Cortex of kidney (tissue), 1 donor: Measurements from ENCODE around the gene ZNF675.
"Not testable (repeated sequence)": the region's sequence is repeated elsewhere in the genome, so short reads cannot be mapped to it uniquely, and the experiment has no call there.

Experiments
- DNase-seq: peaks from one replicate; lab custom pipeline; 2025; lab: John Stamatoyannopoulos, UW

Gene ZNF675

DNA sequence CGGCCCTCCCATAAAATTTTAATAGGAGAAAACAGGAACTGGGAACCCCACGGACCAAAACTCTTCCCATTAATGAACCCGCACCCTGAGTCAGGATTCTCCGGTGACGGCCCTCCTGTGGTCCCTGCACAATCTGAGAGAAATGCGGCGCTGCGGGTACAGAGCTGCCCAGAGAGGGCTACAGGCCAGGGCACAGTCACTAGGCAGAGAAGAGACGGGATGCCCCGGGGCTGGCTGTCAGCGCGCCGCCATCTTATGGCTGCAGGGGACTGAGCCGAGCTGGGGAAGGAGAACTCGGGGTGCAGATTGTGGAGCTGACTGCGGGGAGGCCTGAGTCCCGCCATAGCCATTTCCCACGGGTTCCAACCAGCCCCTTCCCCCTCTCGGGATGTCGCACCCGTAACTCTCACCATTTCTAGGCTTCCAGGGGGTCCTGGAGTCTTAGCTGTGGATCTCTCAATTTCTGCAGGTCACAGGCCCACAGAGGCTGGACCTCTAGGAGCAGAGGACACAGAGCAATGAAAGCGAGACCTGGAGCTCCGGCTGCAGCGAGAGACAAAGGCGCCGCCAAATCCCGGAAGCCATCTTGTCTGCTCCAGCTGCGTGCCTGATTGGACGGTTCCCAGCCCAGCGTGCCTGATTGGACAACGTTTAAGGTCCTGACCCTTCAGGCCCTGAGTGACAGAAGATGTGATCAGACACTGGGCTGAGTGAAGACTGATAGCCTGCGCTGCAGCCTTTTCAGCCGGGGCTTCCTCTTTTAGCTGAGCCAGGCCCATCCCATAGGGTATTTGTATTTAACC is at the start of gene ZNF675:
ZNF675 (minus strand) TSS at position 592 of the 803 bp plus-strand sequence; CDS start at position 413, 179 bp downstream.
- no peak for DNase-seq

DNA sequence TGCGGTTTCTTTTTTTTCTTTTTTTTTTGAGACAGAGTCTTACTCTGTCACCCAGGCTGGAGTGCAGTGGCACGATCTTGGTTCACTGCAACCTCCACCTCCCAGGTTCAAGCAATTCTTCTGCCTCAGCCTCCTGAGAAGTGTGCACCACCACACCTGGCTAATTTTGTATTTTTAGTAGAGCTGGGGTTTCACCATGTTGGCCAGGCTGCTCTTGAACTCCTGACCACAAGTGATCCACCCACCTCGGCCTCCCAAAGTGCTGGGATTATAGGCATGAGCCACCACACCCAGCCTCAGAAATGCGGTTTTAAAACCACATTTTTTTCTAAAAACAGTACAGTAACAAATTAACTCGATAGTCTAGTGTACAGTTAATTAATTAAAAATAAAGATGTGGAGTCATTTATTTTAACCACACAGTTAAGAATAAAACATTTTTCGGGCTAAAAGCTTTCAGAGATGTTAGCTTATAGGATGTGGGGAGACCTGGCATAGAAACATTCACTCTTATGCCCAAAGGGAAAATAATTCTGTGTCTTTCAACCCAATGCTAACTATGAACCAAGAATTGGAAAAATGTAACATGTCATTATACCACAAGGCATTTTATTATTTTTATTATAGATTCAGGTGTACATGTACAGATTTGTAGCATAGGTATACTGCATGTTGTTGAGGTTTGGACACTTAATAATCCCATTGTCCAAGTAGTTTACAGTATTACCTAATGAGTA is 43.9 kb upstream of the ZNF675 start:
- DNase-seq, result not testable (repeated sequence)

DNA sequence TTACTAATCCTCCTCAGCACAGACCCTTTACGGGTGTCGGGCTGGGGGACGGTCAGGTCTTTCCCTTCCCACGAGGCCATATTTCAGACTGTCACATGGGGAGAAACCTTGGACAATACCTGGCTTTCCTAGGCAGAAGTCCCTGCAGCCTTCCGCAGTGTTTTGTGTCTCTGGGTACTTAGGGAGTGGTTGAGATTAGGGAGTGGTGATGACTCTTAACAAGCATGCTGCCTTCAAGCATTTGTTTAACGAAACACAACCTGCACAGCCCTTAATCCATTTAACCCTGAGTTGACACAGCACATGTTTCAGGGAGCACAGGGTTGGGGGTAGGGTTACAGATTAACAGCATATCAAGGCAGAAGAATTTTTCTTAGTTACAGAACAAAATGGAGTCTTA is 37.1 kb upstream of the ZNF675 start:
- DNase-seq, result not testable (repeated sequence)

DNA sequence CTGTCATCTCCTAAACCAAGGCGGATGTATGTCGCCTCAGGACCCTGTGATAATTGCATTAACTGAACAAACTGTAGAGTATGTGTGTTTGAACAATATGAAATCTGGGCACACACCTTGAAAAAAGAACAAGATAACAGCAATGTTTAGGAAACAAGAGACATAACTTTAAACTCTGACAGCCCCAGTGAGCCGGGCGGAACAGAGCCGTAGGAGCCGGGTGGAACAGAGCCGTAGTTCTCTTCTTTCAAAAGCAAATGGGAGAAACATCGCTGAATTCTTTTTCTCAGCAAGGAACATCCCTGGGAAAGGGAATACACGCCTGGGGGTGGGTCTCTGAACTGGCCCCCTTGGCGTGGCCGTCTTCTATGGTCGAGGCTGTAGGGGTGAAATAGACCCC is 31.8 kb upstream of the ZNF675 start:
- no peak for DNase-seq

DNA sequence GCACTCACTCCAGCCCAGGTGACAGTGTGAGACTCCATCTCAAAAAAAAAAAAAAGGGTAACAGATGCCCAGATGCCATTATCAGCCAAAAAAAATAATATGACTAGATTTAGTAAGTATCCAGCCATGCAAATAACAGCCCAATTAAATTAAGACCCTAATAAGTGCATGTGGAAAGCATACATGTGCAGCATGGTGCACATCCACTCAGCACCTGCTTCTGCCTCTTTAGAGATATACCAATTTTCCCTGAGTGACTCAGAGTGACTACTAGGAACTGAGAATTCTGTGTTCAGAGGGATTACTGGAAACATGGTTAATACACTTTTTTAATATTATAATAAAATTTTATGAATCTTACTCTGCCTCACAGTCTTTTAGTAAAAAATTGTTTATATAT is 29.8 kb upstream of the ZNF675 start:
- DNase-seq, result no peak

DNA sequence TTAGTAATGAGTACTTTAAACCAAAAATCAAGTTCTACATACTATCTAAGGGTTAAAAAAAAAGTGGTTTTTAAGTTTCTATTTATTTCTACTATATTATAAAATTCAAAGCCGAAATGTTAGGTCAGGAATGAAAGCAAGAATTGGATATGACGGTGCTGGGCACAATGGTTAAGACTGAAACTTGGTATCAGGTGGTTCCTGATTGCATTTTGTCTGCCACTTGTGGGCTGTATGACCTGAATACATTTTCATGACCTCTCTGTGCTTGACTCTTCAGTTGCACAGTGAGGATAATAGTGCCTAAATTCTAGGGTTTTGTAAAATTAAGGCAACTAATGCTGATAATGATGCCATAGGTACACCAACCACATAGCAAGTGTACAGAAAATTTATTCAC is 22.3 kb upstream of the ZNF675 start:
- no peak for DNase-seq

DNA sequence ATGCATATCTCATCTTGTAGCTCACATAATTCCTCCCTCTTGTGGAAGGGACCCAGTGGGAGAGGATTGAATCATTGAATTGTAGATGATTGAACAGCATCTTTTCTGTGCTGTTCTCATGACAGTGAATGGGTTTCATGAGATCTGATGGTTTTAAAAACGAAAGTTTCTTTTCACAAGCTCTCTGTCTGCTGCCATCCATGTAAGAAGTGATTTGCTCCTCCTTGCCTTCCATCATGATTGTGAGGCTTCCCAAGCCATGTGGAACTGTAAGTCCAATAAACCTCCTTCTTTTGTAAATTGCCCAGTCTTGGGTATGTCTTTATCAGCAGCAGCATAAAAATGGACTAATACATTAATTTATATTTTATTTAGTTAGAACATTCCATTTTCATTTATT is 19.6 kb upstream of the ZNF675 start:
- DNase-seq, result no peak

DNA sequence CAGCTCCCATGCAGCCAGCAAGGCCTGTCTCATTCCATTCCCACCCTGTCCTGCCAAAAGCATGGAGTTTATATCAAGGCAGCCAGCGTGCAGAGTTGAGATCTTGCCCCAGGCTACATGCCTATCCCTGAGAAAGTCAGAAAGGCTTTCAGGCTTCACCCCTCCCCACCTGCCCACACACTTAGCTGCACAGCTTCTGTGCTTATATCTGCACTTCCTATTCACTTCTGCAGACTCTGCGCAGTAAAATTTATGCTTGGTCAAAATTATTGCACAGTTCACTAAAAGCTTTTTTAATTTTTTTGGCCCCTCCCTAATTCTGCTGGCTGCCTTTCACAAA is 12.5 kb upstream of the ZNF675 start:
- DNase-seq, result no peak

DNA sequence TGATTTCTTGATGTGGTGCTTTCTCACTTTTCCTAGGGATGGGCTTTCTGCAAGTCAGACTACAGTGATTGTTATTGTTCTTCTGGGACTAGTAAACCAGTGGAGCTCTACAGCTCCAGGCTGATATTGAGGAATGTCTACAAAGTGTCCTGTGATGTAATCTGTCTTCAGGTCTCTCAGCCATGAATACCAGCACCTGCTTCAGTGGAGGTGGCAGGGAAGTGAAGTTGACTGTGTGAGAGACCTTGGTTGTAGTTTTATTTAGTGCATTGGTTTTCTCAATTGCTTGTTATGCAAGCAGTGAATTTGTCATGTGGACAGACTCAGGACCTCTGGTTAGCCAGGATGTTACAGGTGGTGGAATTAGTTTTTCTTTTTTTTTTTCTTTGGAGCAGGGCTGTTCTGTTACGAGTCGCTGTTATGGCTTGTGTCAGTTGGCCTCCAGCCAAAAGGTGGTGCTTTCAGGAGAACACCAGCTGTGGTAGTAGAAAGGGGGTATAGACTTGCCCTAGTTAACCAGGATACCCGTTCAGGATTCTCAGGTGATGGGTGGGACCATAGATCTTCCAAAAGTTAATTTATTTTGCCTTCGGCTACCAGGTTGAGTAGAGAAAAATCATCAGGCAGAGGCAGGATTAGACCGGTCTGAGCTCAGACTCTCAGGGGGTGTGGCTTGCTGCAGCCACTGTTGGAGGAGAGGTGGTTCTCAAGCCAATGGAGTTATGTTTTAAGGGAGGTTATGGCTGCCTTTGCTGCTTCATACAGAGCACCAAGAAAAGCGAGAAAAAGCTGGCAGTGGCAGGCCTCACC is 11.9 kb upstream of the ZNF675 start:
- no peak for DNase-seq

DNA sequence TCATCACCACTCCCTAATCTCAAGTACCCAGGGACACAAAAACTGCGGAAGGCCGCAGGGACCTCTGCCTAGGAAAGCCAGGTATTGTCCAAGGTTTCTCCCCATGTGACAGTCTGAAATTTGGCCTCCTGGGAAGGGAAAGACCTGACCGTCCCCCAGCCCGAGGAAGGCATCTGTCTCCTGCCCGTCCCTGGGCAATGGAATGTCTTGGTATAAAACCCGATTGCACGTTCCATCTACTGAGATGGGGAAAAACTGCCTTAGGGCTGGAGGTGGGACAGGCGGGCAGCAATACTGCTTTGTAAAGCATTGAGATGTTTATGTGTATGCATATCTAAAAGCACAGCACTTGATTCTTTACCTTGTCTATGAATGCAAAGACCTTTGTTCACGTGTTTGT is 5.9 kb upstream of the ZNF675 start:
- DNase-seq, result not testable (repeated sequence)

DNA sequence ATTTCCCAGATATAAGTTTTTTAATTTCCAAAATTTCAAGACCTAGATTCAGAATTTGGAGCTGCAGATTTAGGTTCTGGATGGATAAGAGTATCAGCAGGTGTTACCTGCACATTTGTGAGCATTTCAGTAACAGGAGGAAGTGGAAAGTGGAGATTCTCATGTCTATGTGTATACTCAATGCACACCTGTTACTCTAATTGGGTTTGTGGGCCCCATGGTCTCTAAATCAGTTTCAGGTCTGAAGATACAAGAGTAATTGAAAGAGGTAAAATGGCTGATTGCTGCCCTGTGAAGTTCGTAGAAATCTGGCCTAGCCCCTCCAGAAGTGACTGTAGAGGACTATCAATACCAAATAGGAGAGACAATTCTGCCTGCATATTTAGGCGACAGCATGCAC is 13.9 kb downstream of the ZNF675 start:
- no peak for DNase-seq

DNA sequence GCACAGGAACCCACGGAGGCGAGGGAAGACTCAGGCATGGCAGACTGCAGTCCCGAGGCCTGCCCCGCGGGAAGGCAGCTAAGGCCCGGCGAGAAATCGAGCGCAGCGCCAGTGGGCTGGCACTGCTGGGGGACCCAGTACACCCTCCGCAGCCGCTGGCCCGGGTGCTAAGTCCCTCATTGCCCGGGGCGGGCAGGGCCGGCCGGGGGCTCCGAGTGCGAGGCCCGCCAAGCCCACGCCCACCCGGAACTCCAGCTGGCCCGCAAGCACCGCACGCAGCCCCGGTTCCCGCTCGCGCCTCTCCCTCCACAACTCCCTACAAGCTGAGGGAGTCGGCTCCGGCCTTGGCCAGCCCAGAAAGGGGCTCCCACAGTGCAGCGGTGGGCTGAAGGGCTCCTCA is 18.4 kb downstream of the ZNF675 start:
- not testable (repeated sequence) for DNase-seq

DNA sequence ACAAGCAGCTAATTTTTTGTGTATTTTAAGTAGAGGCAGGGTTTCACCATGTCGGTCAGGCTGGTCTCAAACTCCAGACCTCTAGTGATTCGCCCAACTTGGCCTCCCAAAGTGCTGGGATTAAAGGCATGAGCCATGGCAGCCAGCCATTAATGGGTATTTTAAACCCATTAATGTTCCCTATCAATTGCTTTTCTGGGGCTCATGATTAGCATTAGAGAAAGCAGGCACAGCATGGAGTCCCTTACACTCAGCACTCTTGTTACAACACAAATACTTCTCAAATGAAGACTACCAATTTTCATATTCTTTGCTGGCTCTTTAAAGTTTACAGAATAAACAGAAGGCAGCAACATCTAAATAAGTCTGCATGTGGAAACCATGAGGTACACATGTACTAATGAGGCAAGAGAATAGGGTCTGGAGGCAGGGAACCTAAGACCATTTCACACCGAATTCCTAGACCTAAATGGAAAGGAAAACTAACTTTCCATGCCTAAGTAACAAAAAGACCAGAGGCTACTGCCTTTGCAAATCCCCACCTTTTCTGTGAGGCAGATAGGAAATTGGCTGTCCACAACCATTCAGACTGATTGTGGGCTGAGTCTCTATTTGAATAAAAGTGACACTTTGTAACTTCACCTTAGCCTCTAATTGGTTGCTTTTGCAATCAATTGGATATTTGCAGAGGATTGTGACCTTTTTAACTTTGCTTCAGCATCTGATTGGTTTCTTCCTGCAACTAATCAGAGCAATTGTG is 21.2 kb downstream of the ZNF675 start:
- no peak for DNase-seq

DNA sequence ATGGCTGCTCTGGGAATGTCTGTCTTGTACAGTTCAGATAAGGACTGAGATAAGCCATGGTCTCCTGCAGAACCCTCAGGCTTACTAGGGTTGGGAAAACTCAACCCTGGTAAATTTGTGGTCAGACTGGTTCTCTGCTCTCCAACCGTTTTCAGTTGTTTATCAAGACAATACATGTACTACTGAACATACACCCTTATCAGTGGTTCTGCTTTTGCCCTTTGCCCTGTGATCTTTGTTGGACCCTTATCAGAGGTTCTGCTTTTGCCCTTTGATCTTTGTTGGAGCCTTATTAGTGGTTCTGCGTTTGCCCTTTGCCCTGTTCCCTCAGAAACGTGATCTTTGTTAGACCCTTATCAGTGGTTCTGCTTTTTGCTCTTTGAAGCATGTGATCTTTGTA is 37.2 kb downstream of the ZNF675 start:
- not testable (repeated sequence) for DNase-seq
